NT2/D1 (cell line): ENCODE measurements around the gene ATP12A.

Experiments
- YY1 ChIP-seq: IDR thresholded peaks from 2 replicates; pipeline ENCODE4 v1.6.1; 2011; ENCODE audit not compliant: insufficient read length, insufficient read depth
- ZNF274 ChIP-seq: IDR thresholded peaks from 2 replicates; pipeline ENCODE4 v1.6.1; 2011; ENCODE audit warnings: mild to moderate bottlenecking, low read depth, low read length

GRCh38 chr13:24725379-24725778 is 45.2 kb downstream of the ATP12A start:
- no peak for TF ChIP-seq YY1
- no peak for TF ChIP-seq ZNF274
